ENCODE measurements around the gene LOXL1. TPM values are rescaled to one million over a fixed set of nuclear protein-coding genes. Genes with fewer than 3 reads are reported as not detected.
A peak's percentile ranks its signal among the peaks of the same experiment; 100 is the strongest.

LOXL1 gene
- total and polyA plus RNA-seq, 9 of the 15 experiments (the other 6 are each of a cell fraction or from before 2014, with no cell fraction given), result 0.14 TPM; not detected in 8

GRCh38 chr15:73928971-73929627 lies 2.8 kb downstream of the LOXL1 start:
- no peak for FAIRE-seq
- H3K9me3 ChIP-seq (replicated peaks; ENCODE audit: control insufficient read depth, insufficient read depth, low read depth, low read length), result no peaks in the 10 kb centered on the region
- H3K27ac ChIP-seq (ENCODE audit: extremely low read depth, low read depth, low read length), result no peak overlapping the region
- H3K9me1 ChIP-seq (ENCODE audit: control insufficient read depth, insufficient read depth, low read length), result no peaks in the 10 kb centered on the region
- H4K20me1 ChIP-seq (replicated peaks; ENCODE audit: control insufficient read depth, insufficient read depth, low read length), result 0 out of 2 replicates have a peak, but pooled peaks cover 3% of the 10 kb centered on the region
- peak in 1 of 4 experiments; percentile 19 for DNase-seq (ENCODE audit: extremely low read depth in 1 of 4, low spot score in 3 of 4)
- no peak for ATAC-seq
- intact Hi-C loops (cut with micrococcal nuclease) (no loop called here), in situ Hi-C loops (cut with MboI) (no loop called here)
- no peak overlapping the region for H2AFZ ChIP-seq (ENCODE audit: low read depth, low read length)
- 2% methylated on average over 5 of the region's 5 CpGs for WGBS (ENCODE audit: insufficient coverage, low coverage, missing lambda C conversion rate)
- peaks cover 6 to 62% of the 10 kb centered on the region in 2 experiments; a peak in 4 of 5 replicates for H3K27me3 ChIP-seq (ENCODE audit: control insufficient read depth in 2 of 2, insufficient read depth in 2 of 2, low read length in 2 of 2)
- POLR2A ChIA-PET, result interaction anchor here (0.5 to 0.7 kb wide), 3 partner anchors 9 to 488 kb away, joined by 3 to 4 read pairs (median 3); no protein-coding TSS in a partner anchor
- CTCF ChIA-PET (ENCODE audit: low intra/inter-chr PET ratio), result no interaction called here
- no peak overlapping the region for H3K9ac ChIP-seq (ENCODE audit: insufficient read depth in 1 of 2, low read depth in 2 of 2, low read length in 2 of 2)
- H3K4me3 ChIP-seq, result no peak overlapping the region
- no peaks in the 10 kb centered on the region for H3K36me3 ChIP-seq (ENCODE audit: control insufficient read depth, insufficient read depth, low read length)
- no TSS peak for BruUV-seq (replicated peaks)
- TF ChIP-seq, protein P1, sequence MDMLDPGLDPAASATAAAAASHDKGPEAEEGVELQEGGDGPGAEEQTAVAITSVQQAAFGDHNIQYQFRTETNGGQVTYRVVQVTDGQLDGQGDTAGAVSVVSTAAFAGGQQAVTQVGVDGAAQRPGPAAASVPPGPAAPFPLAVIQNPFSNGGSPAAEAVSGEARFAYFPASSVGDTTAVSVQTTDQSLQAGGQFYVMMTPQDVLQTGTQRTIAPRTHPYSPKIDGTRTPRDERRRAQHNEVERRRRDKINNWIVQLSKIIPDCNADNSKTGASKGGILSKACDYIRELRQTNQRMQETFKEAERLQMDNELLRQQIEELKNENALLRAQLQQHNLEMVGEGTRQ (CRISPR knock-in tag; IDR thresholded peaks at IDR 0.05), result no peak
- H3K79me2 ChIP-seq (ENCODE audit: control insufficient read depth, insufficient read depth, low read length), result no peaks in the 10 kb centered on the region
- H3K4me1 ChIP-seq (replicated peaks in 1 of 2; ENCODE audit: control insufficient read depth in 2 of 2, insufficient read depth in 2 of 2, low read length in 2 of 2), result peaks cover 4 to 22% of the 10 kb centered on the region in 2 experiments; a peak in 3 of 5 replicates
- H3K4me2 ChIP-seq (ENCODE audit: insufficient read depth, low read length), result no peak overlapping the region

GRCh38 chr15:73930371-73930770 lies 4.1 kb downstream of the LOXL1 start:
- no peaks in the 10 kb centered on the region for H3K79me2 ChIP-seq (ENCODE audit: control insufficient read depth, insufficient read depth, low read length)
- no TSS peak for BruUV-seq (replicated peaks)
- WGBS (ENCODE audit: insufficient coverage, low coverage, missing lambda C conversion rate), result 2% methylated on average over 7 of the region's 8 CpGs
- H3K9ac ChIP-seq (ENCODE audit: insufficient read depth in 1 of 2, low read depth in 2 of 2, low read length in 2 of 2), result 0 out of 4 replicates have a peak overlapping the region, but pooled peaks of 1 of the 2 experiments have one; percentile 33
- POLR2A ChIA-PET, result interaction anchor here (0.6 kb wide), 1 partner anchor 25 kb away, joined by 3 read pairs; no protein-coding TSS in a partner anchor
- H3K36me3 ChIP-seq (ENCODE audit: control insufficient read depth, insufficient read depth, low read length), result no peaks in the 10 kb centered on the region
- H3K4me2 ChIP-seq (ENCODE audit: insufficient read depth, low read length), result no peak overlapping the region
- no peak overlapping the region for H3K27ac ChIP-seq (ENCODE audit: extremely low read depth, low read depth, low read length)
- CTCF ChIA-PET (ENCODE audit: low intra/inter-chr PET ratio), result no interaction called here
- no peaks in the 10 kb centered on the region for H3K9me1 ChIP-seq (ENCODE audit: control insufficient read depth, insufficient read depth, low read length)
- DNase-seq (ENCODE audit: extremely low read depth in 1 of 4, low spot score in 3 of 4) (no peak), FAIRE-seq (no peak), ATAC-seq (no peak)
- 0 out of 2 replicates have a peak, but pooled peaks cover 3% of the 10 kb centered on the region for H4K20me1 ChIP-seq (replicated peaks; ENCODE audit: control insufficient read depth, insufficient read depth, low read length)
- in situ Hi-C loops (cut with MboI), result no loop called here
- TF ChIP-seq SIX5 (IDR thresholded peaks at IDR 0.05; ENCODE audit: borderline replicate concordance in 1 of 2, insufficient read depth in 1 of 2, low read depth in 1 of 2, low read length in 2 of 2), result no peak
- TF ChIP-seq ZNF354B (CRISPR knock-in tag; IDR thresholded peaks at IDR 0.05), result no peak
- no peak for TF ChIP-seq ARID1B (IDR thresholded peaks at IDR 0.05)
- TF ChIP-seq GTF2A2 (tag; IDR thresholded peaks at IDR 0.05), result no peak
- no peak for TF ChIP-seq TSC22D4 (tag; IDR thresholded peaks at IDR 0.05)
- no peak for TF ChIP-seq CHAMP1 (IDR thresholded peaks at IDR 0.05)
- TF ChIP-seq TCF7L2 (IDR thresholded peaks at IDR 0.05; ENCODE audit: low read depth, low read length), result no peak
- TF ChIP-seq CBX3 (IDR thresholded peaks at IDR 0.05; ENCODE audit: borderline replicate concordance in 1 of 2, low read length in 2 of 2), result no peak
- TF ChIP-seq ZNF384 (IDR thresholded peaks at IDR 0.05; ENCODE audit: low read depth, low read length), result no peak
- TF ChIP-seq FOXK1 (CRISPR knock-in tag; IDR thresholded peaks at IDR 0.05; ENCODE audit: borderline replicate concordance), result no peak
- no peak for TF ChIP-seq CBFA2T2 (conservative IDR thresholded peaks at IDR 0.05)
- H3K4me3 ChIP-seq, result no peak overlapping the region
- peaks cover 4 to 22% of the 10 kb centered on the region in 2 experiments; a peak in 3 of 5 replicates for H3K4me1 ChIP-seq (replicated peaks in 1 of 2; ENCODE audit: control insufficient read depth in 2 of 2, insufficient read depth in 2 of 2, low read length in 2 of 2)
- H3K27me3 ChIP-seq (ENCODE audit: control insufficient read depth in 2 of 2, insufficient read depth in 2 of 2, low read length in 2 of 2), result peaks cover 6 to 60% of the 10 kb centered on the region in 2 experiments; a peak in 4 of 5 replicates
- no peaks in the 10 kb centered on the region for H3K9me3 ChIP-seq (replicated peaks; ENCODE audit: control insufficient read depth, insufficient read depth, low read depth, low read length)
- intact Hi-C loops (cut with micrococcal nuclease), result no loop called here
- no peak overlapping the region for H2AFZ ChIP-seq (ENCODE audit: low read depth, low read length)

Measured in K562 (cell line).